Gastroesophageal sphincter (tissue), 3 donors: Measurements from ENCODE around the gene GPC3.

ENCODE experiments used
- CTCF ChIP-seq, 4 experiments: fragments of 200-600 bp in 2 of 4; fragments of 450-650 bp in 2 of 4; sonication (generic) in 1 of 4; IDR thresholded peaks; one replicate each; pipeline ENCODE4 v1.5.1; 2017 to 2019; ENCODE audit warnings: antibody characterized with exemption in 4 of 4, mild to moderate bottlenecking in 2 of 4, moderate library complexity in 2 of 4
- EP300 ChIP-seq: sonication (generic); formaldehyde crosslinking; IDR thresholded peaks from one replicate; pipeline ENCODE4 v1.6.1; 2017; ENCODE audit warnings: antibody characterized with exemption, mild to moderate bottlenecking
- POLR2A ChIP-seq, 2 donors: fragments of 450-650 bp; IDR thresholded peaks; one replicate each; pipeline ENCODE4 v1.6.1; 2017; ENCODE audit warnings: antibody characterized with exemption in 2 of 2, mild to moderate bottlenecking in 2 of 2, moderate library complexity in 1 of 2
- POLR2AphosphoS5 ChIP-seq: sonication (generic); formaldehyde crosslinking; IDR thresholded peaks from one replicate; pipeline ENCODE4 v1.6.1; 2017; ENCODE audit warnings: antibody characterized with exemption

- TF ChIP-seq CTCF (IDR thresholded peaks at IDR 0.05) (no peak), POLR2A (IDR thresholded peaks at IDR 0.05) (no peak), POLR2AphosphoS5 (no peak), EP300 (no peak)
Observed at GRCh38 chrX:133579631-133580030, 405.8 kb downstream of the GPC3 start.
